ENCODE data around the gene HOXA9. TPM values are rescaled to one million over a fixed set of nuclear protein-coding genes. Genes with fewer than 3 reads are reported as not detected.

Gene HOXA9
- polyA plus RNA-seq, 1 donor (not counting 4 experiments of a cell fraction or from before 2014, with no cell fraction given), result 28.1 TPM

DNA sequence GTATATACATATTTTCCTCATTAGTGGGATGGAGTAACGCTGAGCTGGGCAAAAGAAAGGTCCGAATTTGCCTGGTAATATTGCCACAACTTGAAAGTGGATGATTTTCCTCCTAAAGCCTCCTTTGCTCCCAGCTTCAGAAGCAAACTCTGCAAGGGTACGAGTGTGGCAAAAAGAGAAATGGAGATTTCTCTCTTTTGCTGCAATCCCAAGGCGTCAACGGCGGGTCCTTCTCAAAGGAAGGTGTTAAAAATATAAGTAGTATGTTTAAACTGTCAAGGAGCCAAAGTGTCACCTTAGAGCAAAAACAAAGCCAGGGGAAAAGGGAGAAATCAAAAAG lies 50.5 kb downstream of the HOXA9 start:
- dilution Hi-C loops (cut with MboI; ENCODE audit: extremely low pct_ligation_motif_present, low sequenced_read_pairs), result no loop called here
- no peak for FAIRE-seq
- H3K9ac ChIP-seq (ENCODE audit: control insufficient read depth, extremely low read depth, insufficient read depth, low read length), result peak overlapping the region; percentile 74
- H3K9me3 ChIP-seq (ENCODE audit: control insufficient read depth, low read depth, low read length), result no peaks in the 10 kb centered on the region
- H2AFZ ChIP-seq (ENCODE audit: control insufficient read depth, low read length), result no peak overlapping the region
- TF ChIP-seq, protein P1, sequence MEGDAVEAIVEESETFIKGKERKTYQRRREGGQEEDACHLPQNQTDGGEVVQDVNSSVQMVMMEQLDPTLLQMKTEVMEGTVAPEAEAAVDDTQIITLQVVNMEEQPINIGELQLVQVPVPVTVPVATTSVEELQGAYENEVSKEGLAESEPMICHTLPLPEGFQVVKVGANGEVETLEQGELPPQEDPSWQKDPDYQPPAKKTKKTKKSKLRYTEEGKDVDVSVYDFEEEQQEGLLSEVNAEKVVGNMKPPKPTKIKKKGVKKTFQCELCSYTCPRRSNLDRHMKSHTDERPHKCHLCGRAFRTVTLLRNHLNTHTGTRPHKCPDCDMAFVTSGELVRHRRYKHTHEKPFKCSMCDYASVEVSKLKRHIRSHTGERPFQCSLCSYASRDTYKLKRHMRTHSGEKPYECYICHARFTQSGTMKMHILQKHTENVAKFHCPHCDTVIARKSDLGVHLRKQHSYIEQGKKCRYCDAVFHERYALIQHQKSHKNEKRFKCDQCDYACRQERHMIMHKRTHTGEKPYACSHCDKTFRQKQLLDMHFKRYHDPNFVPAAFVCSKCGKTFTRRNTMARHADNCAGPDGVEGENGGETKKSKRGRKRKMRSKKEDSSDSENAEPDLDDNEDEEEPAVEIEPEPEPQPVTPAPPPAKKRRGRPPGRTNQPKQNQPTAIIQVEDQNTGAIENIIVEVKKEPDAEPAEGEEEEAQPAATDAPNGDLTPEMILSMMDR (optimal IDR thresholded peaks at IDR 0.05 in 1 of 3, IDR thresholded peaks at IDR 0.05 in 1 of 3, conservative IDR thresholded peaks at IDR 0.05 in 1 of 3; ENCODE audit: extremely low read depth in 1 of 3, insufficient read depth in 2 of 3, low read length in 3 of 3), result no peak
- no peak for TF ChIP-seq EZH2 (IDR thresholded peaks at IDR 0.05; ENCODE audit: low read length)
- H3K79me2 ChIP-seq (ENCODE audit: control insufficient read depth, insufficient read depth, low read length), result peaks cover 37% of the 10 kb centered on the region
- H4K20me1 ChIP-seq (ENCODE audit: control insufficient read depth, extremely low read depth, insufficient read depth, low read length), result no peaks in the 10 kb centered on the region
- no peaks in the 10 kb centered on the region for H3K9me1 ChIP-seq (ENCODE audit: control insufficient read depth, extremely low read depth, insufficient read depth, low read length)
- DNase-seq (ENCODE audit: low read depth, low spot score), result no peak
- H3K4me1 ChIP-seq (ENCODE audit: control insufficient read depth, extremely low read depth, insufficient read depth, low read length), result peaks cover 31% of the 10 kb centered on the region
- H3K4me3 ChIP-seq (ENCODE audit: control insufficient read depth in 2 of 3, extremely low read depth in 1 of 3, insufficient read depth in 2 of 3, low read depth in 1 of 3, low read length in 3 of 3), result peak overlapping the region in 2 of 3 experiments; percentile 31 to 44
- peak overlapping the region; percentile 68 for H3K4me2 ChIP-seq (ENCODE audit: control insufficient read depth, extremely low read depth, insufficient read depth, low read depth, low read length)
- peaks cover 2 to 5% of the 10 kb centered on the region in 2 experiments for H3K36me3 ChIP-seq (ENCODE audit: control insufficient read depth in 2 of 2, extremely low read depth in 1 of 2, insufficient read depth in 2 of 2, low read length in 2 of 2)
- H3K27me3 ChIP-seq (ENCODE audit: control insufficient read depth, extremely low read depth, insufficient read depth, low read length), result no peaks in the 10 kb centered on the region
- H3K27ac ChIP-seq (ENCODE audit: control insufficient read depth, insufficient read depth, low read length), result peak overlapping the region; percentile 65

DNA sequence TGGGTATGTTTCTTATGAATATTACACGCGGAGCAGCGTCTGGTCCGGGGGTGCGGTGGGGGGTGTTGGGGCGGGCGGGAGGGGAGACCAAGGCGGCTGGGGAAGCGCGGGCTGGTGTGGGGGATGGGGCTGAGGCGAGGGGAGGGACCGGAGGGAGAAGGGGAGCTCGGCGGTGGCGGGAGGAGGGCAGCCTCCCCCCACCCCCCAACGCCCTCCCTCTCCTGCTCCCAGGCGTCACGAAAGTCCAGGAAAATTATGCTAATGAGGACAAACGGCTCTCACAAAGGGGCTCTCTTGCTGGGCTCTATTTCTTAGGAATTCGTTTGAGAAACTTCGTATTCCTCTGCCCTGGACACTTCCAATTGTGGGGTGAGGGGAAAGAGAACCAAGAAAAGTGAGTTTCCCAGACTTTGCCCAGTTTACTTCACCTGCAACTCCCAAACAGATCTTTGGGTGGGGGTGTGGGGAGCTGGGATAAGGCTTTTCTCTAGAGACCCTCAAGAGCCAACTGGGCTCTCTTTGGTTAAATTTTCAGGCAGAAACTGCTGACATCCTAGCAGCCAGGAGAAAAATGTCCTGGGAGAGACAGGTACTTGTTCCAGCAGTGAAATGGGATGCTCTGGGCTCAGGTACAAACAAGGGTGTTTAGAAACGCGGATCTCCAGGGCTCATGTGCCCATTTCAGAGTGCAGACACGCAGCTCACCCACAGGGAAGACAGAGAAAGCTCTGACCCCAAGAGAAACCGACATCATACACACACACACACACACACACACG lies 51.2 kb downstream of the HOXA9 start:
- Histone ChIP-seq H3K4me1 (ENCODE audit: control insufficient read depth, extremely low read depth, insufficient read depth, low read length) (peaks cover 31% of the 10 kb centered on the region), H3K9me3 (ENCODE audit: control insufficient read depth, low read depth, low read length) (no peaks in the 10 kb centered on the region)

More for the DNA sequence above, 51.2 kb downstream of the HOXA9 start:
- DNase-seq (ENCODE audit: low read depth, low spot score), result no peak
- peak; percentile 26 for FAIRE-seq
- Histone ChIP-seq H3K27me3 (ENCODE audit: control insufficient read depth, extremely low read depth, insufficient read depth, low read length) (no peaks in the 10 kb centered on the region), H3K36me3 (ENCODE audit: control insufficient read depth in 2 of 2, extremely low read depth in 1 of 2, insufficient read depth in 2 of 2, low read length in 2 of 2) (peaks cover 2 to 5% of the 10 kb centered on the region in 2 experiments), H2AFZ (ENCODE audit: control insufficient read depth, low read length) (peak overlapping the region; percentile 8), H3K27ac (ENCODE audit: control insufficient read depth, insufficient read depth, low read length) (peak overlapping the region; percentile 87), H3K9me1 (ENCODE audit: control insufficient read depth, extremely low read depth, insufficient read depth, low read length) (no peaks in the 10 kb centered on the region), H3K4me2 (ENCODE audit: control insufficient read depth, extremely low read depth, insufficient read depth, low read depth, low read length) (peak overlapping the region; percentile 96), H3K4me3 (ENCODE audit: control insufficient read depth in 2 of 3, extremely low read depth in 1 of 3, insufficient read depth in 2 of 3, low read depth in 1 of 3, low read length in 3 of 3) (peak overlapping the region; percentile 45 to 70 (median 69)), H3K79me2 (ENCODE audit: control insufficient read depth, insufficient read depth, low read length) (peaks cover 37% of the 10 kb centered on the region), H4K20me1 (ENCODE audit: control insufficient read depth, extremely low read depth, insufficient read depth, low read length) (no peaks in the 10 kb centered on the region), H3K9ac (ENCODE audit: control insufficient read depth, extremely low read depth, insufficient read depth, low read length) (peak overlapping the region; percentile 82)
- dilution Hi-C loops (cut with MboI; ENCODE audit: extremely low pct_ligation_motif_present, low sequenced_read_pairs), result no loop called here
- no peak for TF ChIP-seq EZH2 (IDR thresholded peaks at IDR 0.05; ENCODE audit: low read length)
- TF ChIP-seq, protein P1 (optimal IDR thresholded peaks at IDR 0.05 in 1 of 3, IDR thresholded peaks at IDR 0.05 in 1 of 3, conservative IDR thresholded peaks at IDR 0.05 in 1 of 3; ENCODE audit: extremely low read depth in 1 of 3, insufficient read depth in 2 of 3, low read length in 3 of 3), result no peak

Measured in keratinocyte (primary cell).